Activated T-helper 17 cell treated with anti-CD3 and anti-CD28 coated beads, Interleukin-2, amount 50 U/mL, for 72 hours (primary cell): ENCODE data around the gene L3MBTL4. TPM values are rescaled to one million over a fixed set of nuclear protein-coding genes. Genes with fewer than 3 reads are reported as not detected.

Experiments
- ATAC-seq: fragments of 150-1000 bp; cut with Tn5 transposase; replicated peaks from 2 replicates; pipeline ENCODE4 v1.10.0; 2021; ENCODE audit warnings: mild to moderate bottlenecking, moderate library complexity
- H3K27ac Mint-ChIP-seq: one replicate; pipeline ENCODE4 v1.8.0; 2022; ENCODE audit warnings: mixed read lengths
- H3K27me3 Mint-ChIP-seq: one replicate; pipeline ENCODE4 v1.8.0; 2022; ENCODE audit warnings: mixed read lengths
- H3K36me3 Mint-ChIP-seq: one replicate; pipeline ENCODE4 v1.8.0; 2022; ENCODE audit warnings: low read depth, mild to moderate bottlenecking, mixed read lengths
- H3K4me1 Mint-ChIP-seq: one replicate; pipeline ENCODE4 v1.8.0; 2022; ENCODE audit warnings: mixed read lengths
- H3K4me3 Mint-ChIP-seq: one replicate; pipeline ENCODE4 v1.8.0; 2022; ENCODE audit warnings: mild to moderate bottlenecking, mixed read lengths
- H3K9me3 Mint-ChIP-seq: one replicate; pipeline ENCODE4 v1.8.0; 2022; ENCODE audit warnings: mixed read lengths
- total RNA-seq, 2 donors: library from RNA; stranded (reverse); gene quantifications; one replicate each; pipeline ENCODE4 v1.2.3, GENCODE V29; 2022

The L3MBTL4 gene
- total RNA-seq, 2 donors from 2014 or later: 0.19 TPM; not detected in 1

DNA sequence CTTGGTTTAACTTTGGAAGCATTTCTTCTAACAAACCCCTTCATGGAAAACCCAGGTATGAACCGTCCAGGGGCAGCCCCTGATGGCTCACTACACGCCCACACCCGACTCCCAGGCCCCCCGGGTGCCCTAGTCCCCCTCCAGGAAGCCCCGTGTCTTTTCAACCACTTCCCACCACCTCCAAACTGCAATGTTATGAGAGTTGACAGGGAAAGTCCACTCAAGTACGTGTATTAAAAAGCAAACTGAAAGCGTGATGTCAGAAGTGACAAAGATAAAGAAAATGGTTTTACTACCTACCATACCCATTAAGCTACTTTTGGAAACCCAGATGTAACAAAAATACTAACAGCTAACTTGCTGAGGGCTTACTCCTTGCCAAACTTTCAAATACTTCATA is 51.5 kb downstream of the L3MBTL4 start:
- Mint-ChIP-seq H3K27ac (no peak overlapping the region), H3K36me3 (no peaks in the 10 kb centered on the region), H3K4me1 (no peaks in the 10 kb centered on the region), H3K4me3 (no peak overlapping the region), H3K9me3 (peaks cover 9% of the 10 kb centered on the region), H3K27me3 (no peaks in the 10 kb centered on the region)
- peak; percentile 44 for ATAC-seq

DNA sequence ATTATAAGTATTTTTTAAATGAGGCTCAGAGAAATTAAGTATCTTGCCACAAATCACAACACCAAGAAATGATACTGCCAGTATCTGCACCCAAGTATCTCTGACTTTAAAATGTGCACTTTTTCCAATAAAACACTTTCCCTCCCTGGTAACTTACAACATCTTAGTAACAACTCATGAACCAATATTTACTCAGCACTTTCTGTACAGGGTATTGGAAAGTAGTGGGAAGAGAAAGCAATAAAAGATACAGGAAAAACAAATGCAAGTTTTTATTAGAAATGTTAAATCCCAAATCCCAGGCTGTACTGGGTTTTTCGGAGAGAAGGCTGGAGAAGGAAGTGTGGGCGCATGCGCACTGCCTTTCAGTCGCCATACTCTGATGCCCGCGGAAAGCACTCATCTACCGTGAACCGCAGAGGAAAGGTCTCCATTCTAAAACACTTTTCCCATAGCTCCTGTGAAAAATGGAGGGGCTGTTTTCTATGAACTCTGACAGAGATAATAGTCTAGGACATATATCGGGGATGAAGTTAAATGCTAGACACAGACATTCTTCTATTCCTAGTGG is 52.1 kb downstream of the L3MBTL4 start:
- Mint-ChIP-seq H3K4me3 (no peak overlapping the region), H3K27ac (no peak overlapping the region), H3K9me3 (peaks cover 3% of the 10 kb centered on the region), H3K4me1 (no peaks in the 10 kb centered on the region), H3K36me3 (no peaks in the 10 kb centered on the region), H3K27me3 (no peaks in the 10 kb centered on the region)
- no peak for ATAC-seq

DNA sequence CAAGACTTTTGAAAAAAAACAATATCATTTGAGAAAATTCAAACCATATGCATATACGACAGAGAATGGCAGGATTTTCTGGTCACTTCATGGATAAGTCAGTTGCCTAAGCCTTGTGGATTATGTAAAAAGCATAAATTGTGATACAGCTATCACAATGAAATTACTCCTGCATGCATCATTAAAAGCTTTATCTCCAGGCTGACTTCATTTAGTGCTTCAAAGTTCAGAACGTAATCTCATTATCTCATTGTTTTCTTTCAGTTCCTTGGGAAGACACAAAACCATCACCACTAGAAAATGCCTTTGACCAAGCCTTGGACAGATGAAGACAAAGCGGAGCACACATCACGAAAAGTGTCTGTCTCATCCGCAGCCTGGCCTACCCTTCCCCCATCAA is 57.0 kb downstream of the L3MBTL4 start:
- no peaks in the 10 kb centered on the region for H3K36me3 Mint-ChIP-seq
- H3K4me1 Mint-ChIP-seq: no peaks in the 10 kb centered on the region
- H3K4me3 Mint-ChIP-seq: no peak overlapping the region
- H3K27me3 Mint-ChIP-seq: no peaks in the 10 kb centered on the region
- H3K9me3 Mint-ChIP-seq: peaks cover 3% of the 10 kb centered on the region
- no peak overlapping the region for H3K27ac Mint-ChIP-seq
- ATAC-seq: no peak

DNA sequence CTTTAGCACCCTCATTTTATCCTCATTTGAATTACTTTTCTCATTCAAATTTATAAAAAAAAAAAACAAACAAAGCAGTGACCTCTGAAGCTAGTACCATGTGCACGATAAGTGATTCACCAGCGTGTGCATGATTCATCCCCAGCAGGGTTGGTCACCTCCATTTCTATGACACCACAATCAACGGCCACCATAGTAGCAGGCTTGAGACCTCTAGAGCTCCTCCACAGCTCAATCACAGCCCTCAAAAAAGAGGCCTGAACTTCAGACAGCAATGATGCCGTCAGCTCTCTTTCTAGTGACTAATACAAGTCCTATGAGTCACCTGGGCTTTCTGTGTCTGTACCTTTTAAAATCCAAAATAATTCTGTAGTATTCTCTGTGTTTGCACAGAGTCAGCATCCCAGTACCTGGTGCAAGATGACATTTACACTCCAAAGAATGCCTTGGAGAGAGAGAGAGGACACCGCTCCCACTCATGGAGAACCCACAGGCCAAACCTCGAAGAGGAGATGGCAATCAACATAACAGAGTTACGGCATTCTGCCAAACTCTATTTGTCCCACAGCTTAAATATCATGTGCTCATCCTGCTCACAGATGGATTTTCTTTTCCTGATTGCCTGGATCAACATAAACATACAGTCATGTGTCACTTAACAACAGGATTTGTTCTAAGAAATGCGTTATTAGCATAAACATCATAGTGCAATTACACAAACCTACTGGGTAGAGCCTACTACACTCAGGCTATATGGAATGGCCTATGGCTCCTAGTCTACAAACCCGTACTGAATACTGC is 58.7 kb downstream of the L3MBTL4 start:
- H3K4me3 Mint-ChIP-seq: no peak overlapping the region
- no peaks in the 10 kb centered on the region for H3K4me1 Mint-ChIP-seq
- peak; percentile 46 for ATAC-seq
- no peaks in the 10 kb centered on the region for H3K27me3 Mint-ChIP-seq
- H3K27ac Mint-ChIP-seq: no peak overlapping the region
- no peaks in the 10 kb centered on the region for H3K36me3 Mint-ChIP-seq
- H3K9me3 Mint-ChIP-seq: no peaks in the 10 kb centered on the region

DNA sequence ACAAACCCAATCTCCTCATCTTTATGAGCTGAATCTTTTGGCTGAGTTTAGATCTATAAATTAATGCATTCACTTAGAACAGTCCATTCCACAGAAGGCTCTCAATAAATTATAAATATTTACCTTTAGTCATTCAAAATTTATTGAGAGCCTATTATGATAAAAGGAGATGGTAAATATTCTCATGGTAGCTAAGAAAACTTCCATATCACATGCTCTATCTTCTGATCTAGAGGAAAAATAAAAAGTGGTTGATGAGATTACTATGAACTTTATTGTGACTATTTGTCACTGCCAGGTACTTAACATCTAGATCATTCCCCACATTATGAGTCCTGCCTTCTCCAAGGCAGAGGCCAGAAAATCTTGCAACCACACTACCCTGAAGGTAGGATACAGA is 62.4 kb downstream of the L3MBTL4 start:
- H3K27me3 Mint-ChIP-seq: no peaks in the 10 kb centered on the region
- peaks cover 4% of the 10 kb centered on the region for H3K9me3 Mint-ChIP-seq
- ATAC-seq: no peak
- no peaks in the 10 kb centered on the region for H3K4me1 Mint-ChIP-seq
- no peak overlapping the region for H3K4me3 Mint-ChIP-seq
- no peak overlapping the region for H3K27ac Mint-ChIP-seq
- no peaks in the 10 kb centered on the region for H3K36me3 Mint-ChIP-seq

DNA sequence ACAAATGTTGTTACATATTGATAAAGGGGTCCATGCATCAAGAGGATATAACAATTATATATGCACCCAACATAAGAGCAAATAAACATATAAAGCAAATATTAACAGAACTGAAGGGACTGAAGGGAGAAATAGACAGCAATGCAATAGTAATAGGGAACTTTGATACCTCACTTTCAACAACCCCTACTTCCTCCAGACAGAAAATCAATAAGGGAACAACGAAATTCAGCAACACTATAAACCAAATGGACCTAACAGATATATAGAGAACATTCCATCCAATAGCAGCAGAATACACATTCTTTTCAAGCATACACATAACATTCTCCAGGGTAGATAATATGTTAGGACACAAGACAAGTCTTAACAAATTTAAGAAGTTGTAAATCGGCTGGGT is 71.7 kb downstream of the L3MBTL4 start:
- no peaks in the 10 kb centered on the region for H3K4me1 Mint-ChIP-seq
- peaks cover 13% of the 10 kb centered on the region for H3K9me3 Mint-ChIP-seq
- H3K36me3 Mint-ChIP-seq: no peaks in the 10 kb centered on the region
- H3K27ac Mint-ChIP-seq: no peak overlapping the region
- no peak for ATAC-seq
- H3K4me3 Mint-ChIP-seq: no peak overlapping the region
- H3K27me3 Mint-ChIP-seq: no peaks in the 10 kb centered on the region

DNA sequence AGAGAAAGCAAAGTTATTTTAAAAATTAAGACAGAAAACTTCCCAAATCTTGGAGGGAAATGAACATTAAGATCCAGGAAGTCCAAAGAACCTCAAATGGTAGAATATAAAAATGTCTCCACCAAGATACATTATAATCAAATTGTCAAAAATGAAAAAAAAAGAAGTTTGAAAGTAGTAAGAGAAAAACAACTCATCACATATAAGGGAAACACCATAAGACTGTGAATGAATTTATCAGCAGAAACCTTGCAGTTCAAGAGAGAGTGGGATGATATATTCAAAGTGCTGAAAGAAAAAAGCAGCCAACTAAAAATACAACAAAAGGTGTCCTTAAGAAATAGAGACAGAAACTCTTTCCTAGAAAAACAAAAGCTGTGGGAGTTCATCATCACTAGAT is 73.0 kb downstream of the L3MBTL4 start:
- H3K4me1 Mint-ChIP-seq: no peaks in the 10 kb centered on the region
- no peak overlapping the region for H3K27ac Mint-ChIP-seq
- no peaks in the 10 kb centered on the region for H3K36me3 Mint-ChIP-seq
- ATAC-seq: no peak
- H3K4me3 Mint-ChIP-seq: no peak overlapping the region
- peaks cover 13% of the 10 kb centered on the region for H3K9me3 Mint-ChIP-seq
- H3K27me3 Mint-ChIP-seq: no peaks in the 10 kb centered on the region

DNA sequence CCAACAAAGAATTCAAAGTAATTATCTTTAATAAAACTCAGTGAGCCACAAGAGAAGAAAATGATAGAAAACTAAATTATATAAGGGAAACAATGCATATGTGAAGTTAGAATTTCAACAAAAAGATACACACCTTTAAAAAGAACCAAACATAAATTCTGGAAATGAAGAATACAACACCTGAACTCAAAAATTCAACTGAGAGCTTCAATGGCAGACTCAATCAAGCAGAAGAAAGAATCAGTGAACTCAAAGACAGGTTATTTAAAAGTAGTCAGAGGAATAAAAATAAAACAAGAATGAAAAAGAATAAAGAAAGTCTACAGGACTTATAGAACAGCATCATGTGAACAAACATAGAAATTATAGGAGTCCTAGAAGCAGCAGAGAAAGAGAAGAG is 73.4 kb downstream of the L3MBTL4 start:
- Mint-ChIP-seq H3K27me3 (no peaks in the 10 kb centered on the region), H3K9me3 (peaks cover 14% of the 10 kb centered on the region), H3K36me3 (no peaks in the 10 kb centered on the region), H3K4me3 (no peak overlapping the region), H3K27ac (no peak overlapping the region), H3K4me1 (no peaks in the 10 kb centered on the region)
- no peak for ATAC-seq

DNA sequence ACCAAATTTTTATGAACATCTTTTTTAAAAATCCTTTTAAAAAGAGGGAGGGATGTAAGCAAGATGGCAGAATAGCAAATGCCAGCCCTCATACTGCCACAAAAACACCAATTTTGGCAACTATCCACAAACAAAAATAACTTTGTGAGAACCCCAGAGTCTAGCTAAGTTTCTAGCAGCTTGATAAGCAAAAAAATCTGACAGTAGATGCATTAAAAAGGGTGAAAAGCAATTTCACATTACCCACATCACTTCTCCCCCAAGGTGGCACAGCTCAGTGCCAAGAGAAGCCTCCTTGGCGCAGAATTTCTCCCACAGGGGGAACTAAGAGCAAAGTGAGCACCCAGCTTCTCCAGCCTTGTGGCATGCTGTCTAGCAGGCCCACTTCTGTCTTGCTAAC is 74.6 kb downstream of the L3MBTL4 start:
- Mint-ChIP-seq H3K27me3 (no peaks in the 10 kb centered on the region), H3K4me1 (no peaks in the 10 kb centered on the region), H3K9me3 (peaks cover 20% of the 10 kb centered on the region), H3K36me3 (no peaks in the 10 kb centered on the region), H3K27ac (no peak overlapping the region), H3K4me3 (no peak overlapping the region)
- ATAC-seq: no peak

DNA sequence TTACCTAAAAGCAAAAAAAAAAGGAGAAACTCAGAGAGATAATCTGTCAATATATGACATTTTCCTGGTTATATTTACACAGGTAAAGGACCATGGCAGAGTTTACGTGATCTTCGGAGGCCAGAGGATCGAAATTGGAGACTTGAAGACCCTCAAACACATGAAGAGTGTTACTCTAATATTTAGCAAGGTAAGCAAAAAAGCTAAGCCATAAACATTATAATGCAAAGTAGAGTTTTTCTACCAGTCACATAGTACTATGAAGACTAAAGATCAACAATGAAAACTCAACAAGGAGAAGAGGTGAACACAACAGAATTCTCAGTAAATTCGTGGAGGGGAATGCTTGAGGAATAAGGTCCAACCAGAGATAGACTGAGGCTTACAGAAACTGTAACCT is 78.5 kb downstream of the L3MBTL4 start:
- no peak for ATAC-seq
- Mint-ChIP-seq H3K4me3 (no peak overlapping the region), H3K4me1 (no peaks in the 10 kb centered on the region), H3K36me3 (no peaks in the 10 kb centered on the region), H3K27me3 (no peaks in the 10 kb centered on the region), H3K27ac (no peak overlapping the region), H3K9me3 (peaks cover 21% of the 10 kb centered on the region)

DNA sequence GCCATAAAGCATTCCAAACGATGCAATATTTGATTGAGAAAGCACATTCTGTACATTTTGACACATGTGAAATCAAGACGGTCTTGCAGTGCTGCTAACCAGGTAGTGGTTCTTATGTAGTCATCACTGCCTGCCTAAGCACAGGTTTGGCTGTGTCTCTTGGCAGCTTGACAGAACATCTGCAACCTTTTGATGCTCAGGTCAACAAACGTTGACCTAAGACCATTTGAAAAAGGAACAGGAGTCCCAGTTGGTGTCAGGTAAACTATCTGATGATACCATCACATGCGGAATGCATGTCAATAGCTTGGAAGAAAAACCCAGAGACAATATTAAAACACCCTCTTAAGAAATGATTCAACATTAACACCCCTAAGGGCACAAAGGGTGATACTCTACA is 80.7 kb downstream of the L3MBTL4 start:
- ATAC-seq: no peak
- no peaks in the 10 kb centered on the region for H3K4me1 Mint-ChIP-seq
- no peaks in the 10 kb centered on the region for H3K36me3 Mint-ChIP-seq
- H3K9me3 Mint-ChIP-seq: peaks cover 21% of the 10 kb centered on the region
- H3K27ac Mint-ChIP-seq: no peak overlapping the region
- no peak overlapping the region for H3K4me3 Mint-ChIP-seq
- H3K27me3 Mint-ChIP-seq: no peaks in the 10 kb centered on the region

DNA sequence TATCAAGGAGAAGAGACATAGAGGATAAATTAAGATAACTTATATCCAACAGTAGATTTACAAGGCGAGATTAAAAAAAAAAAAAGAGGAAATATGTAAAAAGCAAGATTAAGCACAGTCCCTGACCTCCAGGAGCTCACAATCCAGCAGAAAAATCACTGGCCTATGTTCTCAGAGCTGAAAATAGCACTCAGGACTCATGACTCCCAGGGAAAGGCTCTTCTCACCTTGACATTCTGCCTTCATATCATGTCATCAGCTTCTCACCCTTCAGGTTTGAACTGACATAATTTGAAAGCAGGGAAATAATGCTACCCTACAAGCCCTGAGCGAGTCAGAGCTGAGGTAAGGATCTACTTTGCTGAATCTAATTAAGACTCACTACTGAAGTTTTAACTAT is 82.8 kb downstream of the L3MBTL4 start:
- ATAC-seq: no peak
- Mint-ChIP-seq H3K36me3 (no peaks in the 10 kb centered on the region), H3K9me3 (peaks cover 27% of the 10 kb centered on the region), H3K27me3 (no peaks in the 10 kb centered on the region), H3K4me1 (no peaks in the 10 kb centered on the region), H3K4me3 (no peak overlapping the region), H3K27ac (no peak overlapping the region)

DNA sequence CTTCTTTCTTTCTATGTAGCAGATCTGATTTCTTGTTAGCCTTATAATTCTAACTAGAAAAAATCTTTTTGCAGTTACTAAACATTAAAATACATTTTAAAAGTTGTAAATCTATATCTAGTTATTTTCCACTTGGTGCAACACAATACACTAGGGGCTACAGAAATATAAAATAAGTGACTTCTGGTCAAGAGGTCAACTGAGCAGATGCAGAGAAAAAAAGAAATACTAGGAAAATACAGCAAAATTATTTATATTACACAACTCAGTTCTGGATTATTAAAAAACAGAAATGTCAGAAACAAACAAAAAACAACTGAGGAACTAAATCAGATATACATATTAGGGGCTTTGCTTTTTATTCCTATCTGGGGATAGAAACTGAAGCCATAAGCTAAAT is 83.9 kb downstream of the L3MBTL4 start:
- no peaks in the 10 kb centered on the region for H3K27me3 Mint-ChIP-seq
- no peaks in the 10 kb centered on the region for H3K36me3 Mint-ChIP-seq
- peaks cover 24% of the 10 kb centered on the region for H3K9me3 Mint-ChIP-seq
- H3K4me1 Mint-ChIP-seq: no peaks in the 10 kb centered on the region
- H3K4me3 Mint-ChIP-seq: no peak overlapping the region
- ATAC-seq: no peak
- no peak overlapping the region for H3K27ac Mint-ChIP-seq

DNA sequence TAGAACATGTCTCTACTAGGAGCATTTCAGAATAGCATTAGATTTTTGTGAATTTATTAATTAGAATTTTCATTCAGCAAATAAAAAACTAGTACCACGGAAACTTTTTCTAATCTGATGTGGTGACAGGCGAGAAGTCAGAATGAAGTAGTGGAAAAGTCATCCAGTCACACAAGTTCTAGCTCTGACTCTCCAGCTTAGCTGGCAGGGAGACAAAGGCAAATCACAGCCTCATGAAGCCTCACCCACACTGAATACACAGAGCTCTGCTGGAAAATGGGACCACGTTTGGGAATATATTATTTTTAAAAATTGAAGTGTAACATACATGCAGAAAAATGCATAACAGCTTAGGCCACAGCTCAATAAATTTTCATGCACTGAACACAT is 86.1 kb downstream of the L3MBTL4 start:
- ATAC-seq: no peak
- peaks cover 18% of the 10 kb centered on the region for H3K9me3 Mint-ChIP-seq

DNA sequence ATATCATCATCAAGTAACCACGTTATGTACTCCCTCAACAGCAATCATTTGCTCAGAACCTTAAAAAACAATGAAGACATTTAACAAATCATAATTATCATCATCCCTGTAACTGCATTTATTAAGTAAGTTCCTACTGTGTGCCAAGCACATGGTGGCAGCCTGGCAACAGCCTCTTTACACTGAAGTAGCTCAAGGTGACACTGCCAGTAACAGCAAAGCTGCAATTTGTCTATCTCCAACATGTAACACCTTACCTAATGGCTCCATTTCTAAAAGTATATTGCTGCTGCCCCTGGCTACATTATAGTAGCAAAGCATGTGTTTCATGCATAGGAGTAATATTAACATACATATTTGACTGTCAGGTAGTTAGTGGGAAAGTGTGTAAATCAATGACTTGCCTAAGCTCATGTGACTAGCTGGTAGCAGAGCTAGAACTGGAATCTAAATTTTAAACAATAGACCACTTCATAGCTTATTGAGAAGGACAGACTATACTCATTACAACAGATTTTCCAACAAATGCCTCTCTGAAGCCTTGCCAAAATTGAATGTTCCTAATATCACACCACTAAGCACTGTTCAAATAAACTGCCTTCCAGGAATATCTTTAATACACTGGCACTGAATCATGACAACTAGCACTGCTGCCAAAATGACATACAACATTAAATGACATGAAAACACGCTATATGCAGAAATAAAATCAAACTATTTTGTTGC is 86.7 kb downstream of the L3MBTL4 start:
- no peaks in the 10 kb centered on the region for H3K27me3 Mint-ChIP-seq
- no peak overlapping the region for H3K27ac Mint-ChIP-seq
- no peak for ATAC-seq
- no peak overlapping the region for H3K4me3 Mint-ChIP-seq
- H3K36me3 Mint-ChIP-seq: no peaks in the 10 kb centered on the region
- no peaks in the 10 kb centered on the region for H3K4me1 Mint-ChIP-seq
- H3K9me3 Mint-ChIP-seq: peaks cover 23% of the 10 kb centered on the region

More for the DNA sequence above, 86.1 kb downstream of the L3MBTL4 start:
- H3K4me1 Mint-ChIP-seq: no peaks in the 10 kb centered on the region
- H3K27me3 Mint-ChIP-seq: no peaks in the 10 kb centered on the region
- H3K36me3 Mint-ChIP-seq: no peaks in the 10 kb centered on the region
- H3K4me3 Mint-ChIP-seq: no peak overlapping the region
- no peak overlapping the region for H3K27ac Mint-ChIP-seq
